Trophoblast cell (in vitro differentiated cells and primary cell): ENCODE data around the gene SLC66A1.
A peak's percentile ranks its signal among the peaks of the same experiment; 100 is the strongest.

Experiments
- DNase-seq, 2 donors: peaks; one replicate each; pipeline ENCODE4 v3.0.0-alpha.2; 2016
- H2AFZ ChIP-seq: 2 replicates; pipeline ENCODE4 v1.6.1; 2013; ENCODE audit warnings: low read length, moderate library complexity, mild to moderate bottlenecking; ENCODE audit not compliant: insufficient read depth, poor library complexity
- H2AK5ac ChIP-seq: 2 replicates; pipeline ENCODE4 v1.6.1; 2013; ENCODE audit warnings: mild to moderate bottlenecking, low read length
- H2BK120ac ChIP-seq: 2 replicates; pipeline ENCODE4 v1.6.1; 2013; ENCODE audit warnings: low read length, mild to moderate bottlenecking, moderate library complexity; ENCODE audit not compliant: insufficient read depth, poor library complexity
- H2BK12ac ChIP-seq: 2 replicates; pipeline ENCODE4 v1.6.1; 2013; ENCODE audit warnings: mild to moderate bottlenecking, low read length, moderate library complexity
- H2BK5ac ChIP-seq: 2 replicates; pipeline ENCODE4 v1.6.1; 2013; ENCODE audit warnings: low read length, low read depth, moderate library complexity, mild to moderate bottlenecking; ENCODE audit not compliant: poor library complexity
- H3K14ac ChIP-seq: 2 replicates; pipeline ENCODE4 v1.6.1; 2013; ENCODE audit warnings: mild to moderate bottlenecking, low read length
- H3K18ac ChIP-seq: 2 replicates; pipeline ENCODE4 v1.6.1; 2013; ENCODE audit warnings: mild to moderate bottlenecking, low read length
- H3K23ac ChIP-seq: 2 replicates; pipeline ENCODE4 v1.6.1; 2013; ENCODE audit warnings: low read length
- H3K27ac ChIP-seq: 2 replicates; pipeline ENCODE4 v1.5.1; 2013; ENCODE audit warnings: low read depth, mild to moderate bottlenecking, inconsistent platforms, low read length, moderate library complexity
- H3K27me3 ChIP-seq: 2 replicates; pipeline ENCODE4 v1.6.1; 2013; ENCODE audit warnings: inconsistent platforms, mild to moderate bottlenecking, low read length, moderate library complexity; ENCODE audit not compliant: insufficient read depth
- H3K36me3 ChIP-seq, 2 experiments: 1 replicate in 1 of 2; 2 replicates in 1 of 2; pipeline ENCODE4 v1.6.1; 2013; ENCODE audit warnings: low read length in 2 of 2, mild to moderate bottlenecking in 2 of 2, moderate library complexity in 1 of 2; ENCODE audit not compliant: insufficient read depth in 2 of 2, control insufficient read depth in 1 of 2
- H3K4ac ChIP-seq: 2 replicates; pipeline ENCODE4 v1.6.1; 2013; ENCODE audit warnings: low read depth, mild to moderate bottlenecking, low read length, moderate library complexity
- H3K4me1 ChIP-seq, 2 experiments: 1 replicate in 1 of 2; 2 replicates in 1 of 2; pipeline ENCODE4 v1.6.1; 2013; ENCODE audit warnings: low read length in 2 of 2, mild to moderate bottlenecking in 2 of 2, moderate library complexity in 1 of 2; ENCODE audit not compliant: insufficient read depth in 2 of 2, control insufficient read depth in 1 of 2
- H3K4me2 ChIP-seq: 2 replicates; pipeline ENCODE4 v1.6.1; 2013; ENCODE audit warnings: inconsistent platforms, mild to moderate bottlenecking, low read length, moderate library complexity
- H3K4me3 ChIP-seq: 2 replicates; pipeline ENCODE4 v1.5.1; 2013; ENCODE audit warnings: mild to moderate bottlenecking, low read depth, low read length, inconsistent platforms
- H3K79me1 ChIP-seq: one replicate; pipeline ENCODE4 v1.6.1; 2013; ENCODE audit warnings: low read length
- H3K79me2 ChIP-seq: 2 replicates; pipeline ENCODE4 v1.6.1; 2013; ENCODE audit warnings: low read length, mild to moderate bottlenecking; ENCODE audit not compliant: control insufficient read depth, insufficient read depth, poor library complexity
- H3K9ac ChIP-seq: 2 replicates; pipeline ENCODE4 v1.6.1; 2013; ENCODE audit warnings: mild to moderate bottlenecking, low read length
- H3K9me3 ChIP-seq: 2 replicates; pipeline ENCODE4 v1.6.1; 2013; ENCODE audit warnings: low read depth, mild to moderate bottlenecking, control low read depth, inconsistent platforms, low read length; ENCODE audit not compliant: insufficient read depth
- H4K12ac ChIP-seq: 2 replicates; pipeline ENCODE4 v1.6.1; 2013; ENCODE audit warnings: low read depth, mild to moderate bottlenecking, low read length, moderate library complexity
- H4K8ac ChIP-seq: 2 replicates; pipeline ENCODE4 v1.6.1; 2013; ENCODE audit warnings: low read depth, mild to moderate bottlenecking, low read length, moderate library complexity
- H4K91ac ChIP-seq: one replicate; pipeline ENCODE4 v1.6.1; 2013; ENCODE audit warnings: low read depth, mild to moderate bottlenecking, low read length, moderate library complexity
- WGBS: extraction: QIAGEN DNeasy Blood & Tissue Kit; methylation state at CpG from one replicate; pipeline ENCODE4 v1.1.7; 2013; ENCODE audit warnings: missing lambda C conversion rate; ENCODE audit not compliant: insufficient read length, insufficient coverage; ENCODE audit errors: extremely low coverage; 5-methylcytosine and 5-hydroxymethylcytosine counted together

SLC66A1 gene

GRCh38 chr1:19342894-19343616, 30.9 kb downstream of the SLC66A1 start:
- no peak overlapping the region for H2AFZ ChIP-seq
- no peaks in the 10 kb centered on the region for H3K27me3 ChIP-seq
- no peak for DNase-seq
- no peak overlapping the region for H2BK12ac ChIP-seq
- no peak overlapping the region for H3K14ac ChIP-seq
- peaks cover 57 to 70% of the 10 kb centered on the region in 2 experiments for H3K36me3 ChIP-seq
- H3K9me3 ChIP-seq: peaks cover 1% of the 10 kb centered on the region
- H4K8ac ChIP-seq: no peak overlapping the region
- peaks cover 3% of the 10 kb centered on the region for H3K79me1 ChIP-seq
- no peak overlapping the region for H3K27ac ChIP-seq
- peaks cover 10 to 16% of the 10 kb centered on the region in 2 experiments for H3K4me1 ChIP-seq
- no peak overlapping the region for H3K4me3 ChIP-seq
- H4K12ac ChIP-seq: no peak overlapping the region
- no peak overlapping the region for H2BK120ac ChIP-seq
- no peak overlapping the region for H2AK5ac ChIP-seq
- no peak overlapping the region for H3K4me2 ChIP-seq
- no peak overlapping the region for H3K23ac ChIP-seq
- WGBS: no CpG with 5 or more reads among the region's 33 CpGs
- H3K18ac ChIP-seq: no peak overlapping the region
- no peaks in the 10 kb centered on the region for H3K79me2 ChIP-seq
- H3K9ac ChIP-seq: no peak overlapping the region
- no peak overlapping the region for H4K91ac ChIP-seq
- H3K4ac ChIP-seq: no peak overlapping the region
- H2BK5ac ChIP-seq: no peak overlapping the region

- no peak overlapping the region for H2AK5ac ChIP-seq
- H4K12ac ChIP-seq: no peak overlapping the region
- H2BK12ac ChIP-seq: no peak overlapping the region
- peaks cover 10 to 11% of the 10 kb centered on the region in 2 experiments for H3K4me1 ChIP-seq
- no peak for DNase-seq
- H3K36me3 ChIP-seq: peaks cover 61 to 78% of the 10 kb centered on the region in 2 experiments
- WGBS: no CpG with 5 or more reads among the region's 20 CpGs
- H3K9me3 ChIP-seq: peaks cover 1% of the 10 kb centered on the region
- H2AFZ ChIP-seq: no peak overlapping the region
- H3K4ac ChIP-seq: no peak overlapping the region
- H4K8ac ChIP-seq: no peak overlapping the region
- H3K27ac ChIP-seq: no peak overlapping the region
- no peak overlapping the region for H3K4me3 ChIP-seq
- no peak overlapping the region for H3K14ac ChIP-seq
- H3K79me1 ChIP-seq: no peaks in the 10 kb centered on the region
- no peaks in the 10 kb centered on the region for H3K79me2 ChIP-seq
- H3K9ac ChIP-seq: no peak overlapping the region
- H3K27me3 ChIP-seq: no peaks in the 10 kb centered on the region
- H3K23ac ChIP-seq: no peak overlapping the region
- H2BK120ac ChIP-seq: no peak overlapping the region
- no peak overlapping the region for H4K91ac ChIP-seq
- no peak overlapping the region for H2BK5ac ChIP-seq
- H3K4me2 ChIP-seq: no peak overlapping the region
- no peak overlapping the region for H3K18ac ChIP-seq
These were observed 31.7 kb downstream of the SLC66A1 start for GRCh38 chr1:19343617-19344350.

- H3K36me3 ChIP-seq: peaks cover 67 to 84% of the 10 kb centered on the region in 2 experiments
- H3K4me3 ChIP-seq: no peak overlapping the region
- H3K4me2 ChIP-seq: no peak overlapping the region
- no peak overlapping the region for H3K23ac ChIP-seq
- H3K27me3 ChIP-seq: no peaks in the 10 kb centered on the region
- H4K8ac ChIP-seq: no peak overlapping the region
- peaks cover 1% of the 10 kb centered on the region for H3K9me3 ChIP-seq
- no peak overlapping the region for H4K91ac ChIP-seq
- no peak overlapping the region for H2BK120ac ChIP-seq
- no peak overlapping the region for H3K18ac ChIP-seq
- H3K9ac ChIP-seq: no peak overlapping the region
- H3K4ac ChIP-seq: no peak overlapping the region
- no peaks in the 10 kb centered on the region for H3K79me1 ChIP-seq
- peaks cover 7% of the 10 kb centered on the region in 2 experiments for H3K4me1 ChIP-seq
- no peak overlapping the region for H3K14ac ChIP-seq
- no peak overlapping the region for H3K27ac ChIP-seq
- H4K12ac ChIP-seq: no peak overlapping the region
- DNase-seq: peak in 1 of 2 donors; percentile 68
- H3K79me2 ChIP-seq: no peaks in the 10 kb centered on the region
- no peak overlapping the region for H2BK12ac ChIP-seq
- no peak overlapping the region for H2AK5ac ChIP-seq
- WGBS: no CpG with 5 or more reads among the region's 12 CpGs
- no peak overlapping the region for H2AFZ ChIP-seq
- no peak overlapping the region for H2BK5ac ChIP-seq
These were observed 32.3 kb downstream of the SLC66A1 start for GRCh38 chr1:19344372-19344810.

- Histone ChIP-seq H4K91ac (no peak overlapping the region), H3K9me3 (peaks cover 1% of the 10 kb centered on the region), H3K4me1 (peaks cover 3% of the 10 kb centered on the region in 2 experiments), H4K12ac (no peak overlapping the region), H3K27ac (no peak overlapping the region), H4K8ac (no peak overlapping the region), H3K27me3 (no peaks in the 10 kb centered on the region), H3K18ac (no peak overlapping the region), H3K79me1 (no peaks in the 10 kb centered on the region), H3K9ac (no peak overlapping the region), H3K36me3 (peaks cover 69 to 86% of the 10 kb centered on the region in 2 experiments), H3K4me3 (no peak overlapping the region), H2BK120ac (no peak overlapping the region), H2BK5ac (no peak overlapping the region), H3K4ac (no peak overlapping the region), H2AFZ (no peak overlapping the region), H3K79me2 (no peaks in the 10 kb centered on the region), H2AK5ac (no peak overlapping the region), H3K23ac (no peak overlapping the region), H3K14ac (no peak overlapping the region), H3K4me2 (no peak overlapping the region), H2BK12ac (no peak overlapping the region)
- no CpG with 5 or more reads among the region's 11 CpGs for WGBS
- DNase-seq: no peak
These were observed 32.7 kb downstream of the SLC66A1 start for GRCh38 chr1:19344831-19345230.
